Keratinocyte (primary cell): ENCODE results near the gene TCP11. TPM values are rescaled to one million over a fixed set of nuclear protein-coding genes. Genes with fewer than 3 reads are reported as not detected.
A peak's percentile ranks its signal among the peaks of the same experiment; 100 is the strongest.

ENCODE experiments used
- DNase-seq: peaks from one replicate; pipeline ENCODE4 v3.0.0-alpha.2; 2011; ENCODE audit warnings: low read depth, missing footprints, low spot score
- FAIRE-seq: peaks from 2 replicates; lab custom pipeline; 2011; peaks lifted over from hg19 to GRCh38; lab: Jason Lieb, UNC
- H2AFZ ChIP-seq: 2 replicates; pipeline ENCODE4 v1.6.0; 2012; ENCODE audit warnings: low read length, control low read depth, inconsistent platforms; ENCODE audit not compliant: control insufficient read depth
- H3K27ac ChIP-seq: 2 replicates; pipeline ENCODE4 v1.5.1; 2011; ENCODE audit warnings: low read length; ENCODE audit not compliant: control insufficient read depth, insufficient read depth
- H3K27me3 ChIP-seq: 3 replicates; pipeline ENCODE4 v1.6.0; 2011; ENCODE audit warnings: low read length; ENCODE audit not compliant: control insufficient read depth, insufficient read depth; ENCODE audit errors: extremely low read depth
- H3K36me3 ChIP-seq, 2 experiments: 2 replicates in 1 of 2; 3 replicates in 1 of 2; pipeline ENCODE4 v1.5.1; 2011; ENCODE audit warnings: low read length in 2 of 2, mild to moderate bottlenecking in 1 of 2; ENCODE audit not compliant: control insufficient read depth in 2 of 2, insufficient read depth in 2 of 2; ENCODE audit errors: extremely low read depth in 1 of 2
- H3K4me1 ChIP-seq: 3 replicates; pipeline ENCODE4 v1.5.1; 2011; ENCODE audit warnings: low read length; ENCODE audit not compliant: control insufficient read depth, insufficient read depth; ENCODE audit errors: extremely low read depth
- H3K4me2 ChIP-seq: 3 replicates; pipeline ENCODE4 v1.6.0; 2011; ENCODE audit warnings: low read depth, low read length; ENCODE audit not compliant: control insufficient read depth, insufficient read depth; ENCODE audit errors: extremely low read depth
- H3K4me3 ChIP-seq, 3 experiments: fragments of 200-600 bp in 1 of 3; sonication (generic) in 1 of 3; 2 replicates in 2 of 3; 3 replicates in 1 of 3; pipeline ENCODE4 v1.5.1; 2011 to 2016; ENCODE audit warnings: low read length in 3 of 3, mild to moderate bottlenecking in 3 of 3, control low read depth in 2 of 3, inconsistent platforms in 1 of 3, low read depth in 1 of 3, mixed read lengths in 1 of 3, mixed run types in 1 of 3, moderate library complexity in 1 of 3; ENCODE audit not compliant: control insufficient read depth in 2 of 3, insufficient read depth in 2 of 3; ENCODE audit errors: extremely low read depth in 1 of 3
- H3K79me2 ChIP-seq: 2 replicates; pipeline ENCODE4 v1.6.0; 2012; ENCODE audit warnings: low read length; ENCODE audit not compliant: control insufficient read depth, insufficient read depth
- H3K9ac ChIP-seq: 3 replicates; pipeline ENCODE4 v1.6.0; 2011; ENCODE audit warnings: low read length; ENCODE audit not compliant: control insufficient read depth, insufficient read depth; ENCODE audit errors: extremely low read depth
- H3K9me1 ChIP-seq: 3 replicates; pipeline ENCODE4 v1.6.0; 2011; ENCODE audit warnings: low read length; ENCODE audit not compliant: control insufficient read depth, insufficient read depth; ENCODE audit errors: extremely low read depth
- H3K9me3 ChIP-seq: 2 replicates; pipeline ENCODE4 v1.5.1; 2012; ENCODE audit warnings: low read depth, low read length; ENCODE audit not compliant: control insufficient read depth
- H4K20me1 ChIP-seq: 3 replicates; pipeline ENCODE4 v1.6.0; 2011; ENCODE audit warnings: low read length; ENCODE audit not compliant: control insufficient read depth, insufficient read depth; ENCODE audit errors: extremely low read depth
- EZH2 ChIP-seq: IDR thresholded peaks from one replicate; pipeline ENCODE4 v1.6.1; 2012; ENCODE audit warnings: inconsistent platforms, mild to moderate bottlenecking, low read length, moderate library complexity
- dilution Hi-C: fragments of 300-500 bp; cut with MboI; formaldehyde crosslinking; loops from one replicate; pipeline ENCODE4 v1.7.0; 2020; ENCODE audit warnings: low sequenced_read_pairs; ENCODE audit not compliant: extremely low pct_ligation_motif_present
- polyA plus RNA-seq, 5 experiments: library from polyadenylated mRNA; depleted of rRNA in 3 of 5; stranded (reverse) in 3 of 5; stranded (forward) in 1 of 5; unstranded in 1 of 5; fragments of >200 nt; gene quantifications; 1 replicate in 1 of 5; 2 replicates in 3 of 5; 3 replicates in 1 of 5; pipeline versions ENCODE4 v1.2.1 to v1.2.3, GENCODE V29; 2011 to 2012; ENCODE audit warnings: missing spikeins in 2 of 5, low read depth in 1 of 5, low replicate concordance in 1 of 5
- TF ChIP-seq, protein P1 (sequence below), 3 experiments: IDR thresholded peaks in 1 of 3; conservative IDR thresholded peaks in 1 of 3; optimal IDR thresholded peaks in 1 of 3; 2 replicates in 2 of 3; 3 replicates in 1 of 3; pipeline versions ENCODE3 to v1.5.1; 2011; ENCODE audit warnings: low read length in 3 of 3, mild to moderate bottlenecking in 3 of 3, moderate library complexity in 2 of 3, control low read depth in 1 of 3, inconsistent platforms in 1 of 3; ENCODE audit not compliant: insufficient read depth in 2 of 3; ENCODE audit errors: extremely low read depth in 1 of 3

TCP11 gene
- polyA plus RNA-seq, 1 donor (not counting 4 experiments of a cell fraction or from before 2014, with no cell fraction given) = not detected

GRCh38 chr6:35146453-35146852, 5.3 kb upstream of the TCP11 start:
- H4K20me1 ChIP-seq = no peaks in the 10 kb centered on the region
- H3K4me2 ChIP-seq = no peak overlapping the region
- no peak overlapping the region for H3K9ac ChIP-seq
- dilution Hi-C loops = no loop called here
- H3K9me3 ChIP-seq = no peaks in the 10 kb centered on the region
- no peaks in the 10 kb centered on the region for H3K36me3 ChIP-seq
- H3K9me1 ChIP-seq = no peaks in the 10 kb centered on the region
- no peak for TF ChIP-seq EZH2
- TF ChIP-seq, protein P1, sequence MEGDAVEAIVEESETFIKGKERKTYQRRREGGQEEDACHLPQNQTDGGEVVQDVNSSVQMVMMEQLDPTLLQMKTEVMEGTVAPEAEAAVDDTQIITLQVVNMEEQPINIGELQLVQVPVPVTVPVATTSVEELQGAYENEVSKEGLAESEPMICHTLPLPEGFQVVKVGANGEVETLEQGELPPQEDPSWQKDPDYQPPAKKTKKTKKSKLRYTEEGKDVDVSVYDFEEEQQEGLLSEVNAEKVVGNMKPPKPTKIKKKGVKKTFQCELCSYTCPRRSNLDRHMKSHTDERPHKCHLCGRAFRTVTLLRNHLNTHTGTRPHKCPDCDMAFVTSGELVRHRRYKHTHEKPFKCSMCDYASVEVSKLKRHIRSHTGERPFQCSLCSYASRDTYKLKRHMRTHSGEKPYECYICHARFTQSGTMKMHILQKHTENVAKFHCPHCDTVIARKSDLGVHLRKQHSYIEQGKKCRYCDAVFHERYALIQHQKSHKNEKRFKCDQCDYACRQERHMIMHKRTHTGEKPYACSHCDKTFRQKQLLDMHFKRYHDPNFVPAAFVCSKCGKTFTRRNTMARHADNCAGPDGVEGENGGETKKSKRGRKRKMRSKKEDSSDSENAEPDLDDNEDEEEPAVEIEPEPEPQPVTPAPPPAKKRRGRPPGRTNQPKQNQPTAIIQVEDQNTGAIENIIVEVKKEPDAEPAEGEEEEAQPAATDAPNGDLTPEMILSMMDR (optimal IDR thresholded peaks at IDR 0.05 in 1 of 3, IDR thresholded peaks at IDR 0.05 in 1 of 3, conservative IDR thresholded peaks at IDR 0.05 in 1 of 3; ENCODE audit: extremely low read depth in 1 of 3, insufficient read depth in 2 of 3, low read length in 3 of 3) = peak; percentile 40 to 76 (median 64)
- no peak overlapping the region for H3K27ac ChIP-seq
- FAIRE-seq (no peak), DNase-seq (no peak)
- no peaks in the 10 kb centered on the region for H3K79me2 ChIP-seq
- H2AFZ ChIP-seq = no peak overlapping the region
- no peaks in the 10 kb centered on the region for H3K27me3 ChIP-seq
- peaks cover 13% of the 10 kb centered on the region for H3K4me1 ChIP-seq
- no peak overlapping the region for H3K4me3 ChIP-seq

- Histone ChIP-seq H3K4me2 (no peak overlapping the region), H3K9ac (no peak overlapping the region), H3K4me1 (peaks cover 15% of the 10 kb centered on the region), H2AFZ (no peak overlapping the region), H3K4me3 (no peak overlapping the region), H4K20me1 (no peaks in the 10 kb centered on the region), H3K9me3 (no peaks in the 10 kb centered on the region), H3K36me3 (no peaks in the 10 kb centered on the region), H3K79me2 (no peaks in the 10 kb centered on the region), H3K27ac (no peak overlapping the region), H3K27me3 (no peaks in the 10 kb centered on the region), H3K9me1 (no peaks in the 10 kb centered on the region)
- no peak for TF ChIP-seq EZH2
- TF ChIP-seq, protein P1 (optimal IDR thresholded peaks at IDR 0.05 in 1 of 3, IDR thresholded peaks at IDR 0.05 in 1 of 3, conservative IDR thresholded peaks at IDR 0.05 in 1 of 3; ENCODE audit: extremely low read depth in 1 of 3, insufficient read depth in 2 of 3, low read length in 3 of 3) = no peak
- dilution Hi-C loops = no loop called here
- no peak for FAIRE-seq
- DNase-seq = no peak
Measured at GRCh38 chr6:35145757-35146156, 4.6 kb upstream of the TCP11 start.
